ENCODE data around the gene GJC2.

GJC2 gene

GRCh38 chr1:228152097-228152917 lies 2.6 kb downstream of the GJC2 start:
- ChIA-PET CTCF (interaction anchor here (1.0 kb wide), 1 partner anchor 22 kb away, joined by 3 read pairs; no protein-coding TSS in a partner anchor), POLR2A (interaction anchor here (1.3 to 7.2 kb wide), 3 partner anchors 12 to 15 kb away, joined by 4 to 55 read pairs (median 6); partner anchors contain the start of genes GUK1 and IBA57)
- TF ChIP-seq FOXA1 (IDR thresholded peaks at IDR 0.05) (no peak), TARDBP (IDR thresholded peaks at IDR 0.05) (no peak)
- DNase-seq (ENCODE audit: extremely low spot score): no peak

GRCh38 chr1:228152918-228153258 lies 3.2 kb downstream of the GJC2 start:
- POLR2A ChIA-PET: interaction anchor here (1.5 to 7.2 kb wide), 2 partner anchors 12 to 13 kb away, joined by 6 to 55 read pairs; partner anchors contain the start of genes GUK1 and IBA57
- DNase-seq (ENCODE audit: extremely low spot score): no peak
- TF ChIP-seq ARNT (IDR thresholded peaks at IDR 0.05) (no peak), L3MBTL2 (conservative IDR thresholded peaks at IDR 0.05) (no peak), FOXM1 (IDR thresholded peaks at IDR 0.05; ENCODE audit: borderline replicate concordance) (no peak), FOXA1 (IDR thresholded peaks at IDR 0.05) (no peak), LEF1 (IDR thresholded peaks at IDR 0.05; ENCODE audit: borderline replicate concordance) (no peak), CTBP1 (IDR thresholded peaks at IDR 0.05; ENCODE audit: borderline replicate concordance) (no peak), NFRKB (IDR thresholded peaks at IDR 0.05) (no peak), SP1 (IDR thresholded peaks at IDR 0.05) (no peak), TARDBP (IDR thresholded peaks at IDR 0.05) (no peak), PKNOX1 (IDR thresholded peaks at IDR 0.05) (no peak), BHLHE40 (IDR thresholded peaks at IDR 0.05; ENCODE audit: borderline replicate concordance) (no peak), ELF4 (IDR thresholded peaks at IDR 0.05) (no peak), HDGF (IDR thresholded peaks at IDR 0.05; ENCODE audit: borderline replicate concordance) (no peak), SUZ12 (IDR thresholded peaks at IDR 0.05) (no peak), ZNF384 (IDR thresholded peaks at IDR 0.05) (no peak), FOXK2 (IDR thresholded peaks at IDR 0.05) (no peak)
- CTCF ChIA-PET: interaction anchor here (1.0 to 1.8 kb wide), 2 partner anchors 12 to 22 kb away, joined by 3 to 5 read pairs; partner anchors contain the start of gene GUK1

- no peak for TF ChIP-seq SUZ12 (IDR thresholded peaks at IDR 0.05)
- no peak for TF ChIP-seq NFRKB (IDR thresholded peaks at IDR 0.05)
- DNase-seq (ENCODE audit: extremely low spot score): no peak
- ChIA-PET POLR2A (interaction anchor here (0.6 to 7.2 kb wide), 3 partner anchors 11 to 18 kb away, joined by 3 to 55 read pairs (median 7); partner anchors contain the start of genes GUK1 and IBA57), CTCF (interaction anchor here (0.6 to 1.8 kb wide), 2 partner anchors 14 to 362 kb away, joined by 3 to 5 read pairs; partner anchors contain the start of gene GUK1)
Measured at GRCh38 chr1:228154021-228154669, 4.4 kb downstream of the GJC2 start.

GRCh38 chr1:228154670-228155571 lies 5.2 kb downstream of the GJC2 start:
- ChIA-PET POLR2A (interaction anchor here (1.2 to 7.2 kb wide), 3 partner anchors 10 to 15 kb away, joined by 6 to 55 read pairs (median 7); partner anchors contain the start of genes GUK1 and IBA57), CTCF (interaction anchor here (1.8 kb wide), 1 partner anchor 14 kb away, joined by 5 read pairs; the partner anchor contains the start of gene GUK1)
- TF ChIP-seq ZNF384 (IDR thresholded peaks at IDR 0.05): no peak
- no peak for TF ChIP-seq FOXK2 (IDR thresholded peaks at IDR 0.05)
- TF ChIP-seq SP1 (IDR thresholded peaks at IDR 0.05): no peak
- TF ChIP-seq TARDBP (IDR thresholded peaks at IDR 0.05): no peak
- no peak for TF ChIP-seq PKNOX1 (IDR thresholded peaks at IDR 0.05)
- no peak for TF ChIP-seq ELF4 (IDR thresholded peaks at IDR 0.05)
- TF ChIP-seq ARNT (IDR thresholded peaks at IDR 0.05): no peak
- TF ChIP-seq LEF1 (IDR thresholded peaks at IDR 0.05; ENCODE audit: borderline replicate concordance): no peak
- no peak for TF ChIP-seq HDGF (IDR thresholded peaks at IDR 0.05; ENCODE audit: borderline replicate concordance)
- no peak for TF ChIP-seq NFRKB (IDR thresholded peaks at IDR 0.05)
- TF ChIP-seq SUZ12 (IDR thresholded peaks at IDR 0.05): no peak
- TF ChIP-seq L3MBTL2 (conservative IDR thresholded peaks at IDR 0.05): no peak
- TF ChIP-seq CTBP1 (IDR thresholded peaks at IDR 0.05; ENCODE audit: borderline replicate concordance): no peak
- TF ChIP-seq FOXA1 (IDR thresholded peaks at IDR 0.05): no peak
- no peak for TF ChIP-seq FOXM1 (IDR thresholded peaks at IDR 0.05; ENCODE audit: borderline replicate concordance)
- DNase-seq (ENCODE audit: extremely low spot score): no peak

GRCh38 chr1:228155596-228156514 lies 6.1 kb downstream of the GJC2 start:
- ChIA-PET CTCF (no interaction called here), POLR2A (interaction anchor here (1.2 to 1.3 kb wide), 2 partner anchors 15 to 16 kb away, joined by 3 to 6 read pairs; partner anchors contain the start of gene GUK1)
- no peak for TF ChIP-seq PKNOX1 (IDR thresholded peaks at IDR 0.05)
- TF ChIP-seq FOXA1 (IDR thresholded peaks at IDR 0.05): no peak
- TF ChIP-seq CTBP1 (IDR thresholded peaks at IDR 0.05; ENCODE audit: borderline replicate concordance): no peak
- no peak for TF ChIP-seq SUZ12 (IDR thresholded peaks at IDR 0.05)
- no peak for TF ChIP-seq FOXM1 (IDR thresholded peaks at IDR 0.05; ENCODE audit: borderline replicate concordance)
- no peak for TF ChIP-seq NFRKB (IDR thresholded peaks at IDR 0.05)
- no peak for DNase-seq (ENCODE audit: extremely low spot score)

Data from HEK293T (cell line).